ENCODE results near the gene CNTLN. TPM values are rescaled to one million over a fixed set of nuclear protein-coding genes. Genes with fewer than 3 reads are reported as not detected.
"Not testable (repeated sequence)": the region's sequence is repeated elsewhere in the genome, so short reads cannot be mapped to it uniquely, and the experiment has no call there.

The CNTLN gene
- total RNA-seq, 2 experiments from 2014 or later, result 1.5 to 1.9 TPM

DNA sequence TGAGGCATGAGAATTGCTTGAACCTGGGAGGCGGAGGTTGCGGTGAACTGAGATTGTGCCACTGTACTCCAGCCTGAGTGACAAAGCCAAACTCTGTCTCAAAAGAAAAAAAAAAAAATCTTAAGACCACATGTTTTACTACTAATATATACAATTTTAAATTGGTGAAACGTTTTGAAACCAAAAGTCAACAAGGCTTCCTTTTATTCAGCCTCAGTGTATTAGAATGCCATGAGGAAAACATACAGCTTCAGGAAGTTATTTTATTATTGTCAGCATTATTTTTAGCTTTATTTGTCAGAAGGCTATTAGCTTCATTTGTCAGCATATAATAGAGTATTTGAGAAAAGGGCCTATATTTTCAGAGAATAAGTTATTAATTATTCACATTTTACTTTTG lies 280.1 kb downstream of the CNTLN start:
- ChIA-PET POLR2A (no interaction called here), CTCF (interaction anchor here (0.7 kb wide), 1 partner anchor 1235 kb away, joined by 4 read pairs; no protein-coding TSS in a partner anchor)
- no peaks in the 10 kb centered on the region for H3K9me3 Mint-ChIP-seq
- H3K36me3 Mint-ChIP-seq (ENCODE audit: low read depth), result no peaks in the 10 kb centered on the region
- H3K4me3 Mint-ChIP-seq, result no peak overlapping the region
- no peaks in the 10 kb centered on the region for H3K4me1 Mint-ChIP-seq
- H3K27ac Mint-ChIP-seq, result no peak overlapping the region
- H3K27me3 Mint-ChIP-seq, result no peaks in the 10 kb centered on the region
- no peak for DNase-seq

DNA sequence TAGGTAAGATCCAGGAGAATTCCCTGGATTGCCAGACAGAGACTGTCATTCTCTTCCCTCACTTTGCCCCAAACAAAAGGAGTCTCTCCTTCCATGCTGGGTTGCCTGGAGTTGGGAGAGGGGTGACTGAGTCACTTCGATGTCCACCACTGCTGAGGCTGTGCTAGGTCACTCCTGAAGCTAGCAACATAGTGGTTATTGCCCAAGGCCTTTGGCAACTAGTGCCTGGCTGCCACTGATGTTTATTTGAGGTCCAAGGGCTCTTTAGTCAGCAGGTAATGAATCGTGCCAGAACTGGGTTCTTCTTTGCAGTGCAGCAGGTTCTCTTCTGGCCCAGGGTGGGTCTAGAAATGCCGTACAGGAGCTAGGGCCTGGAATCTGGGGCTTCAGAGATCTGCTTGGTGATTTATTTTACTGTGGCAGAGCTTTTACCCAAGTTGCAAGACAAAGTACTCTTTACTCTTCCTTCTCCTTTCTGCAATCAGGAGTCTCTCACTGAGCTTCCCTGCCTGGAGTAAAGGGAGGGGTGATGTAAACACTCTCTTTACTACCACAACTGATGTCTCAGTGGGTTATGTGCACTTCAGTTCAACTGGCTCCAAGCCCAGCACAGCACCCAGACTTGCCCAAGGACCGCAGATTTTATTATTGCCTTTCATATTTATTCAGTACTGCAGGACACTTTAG lies 288.3 kb downstream of the CNTLN start:
- Mint-ChIP-seq H3K4me1 (no peaks in the 10 kb centered on the region), H3K36me3 (ENCODE audit: low read depth) (no peaks in the 10 kb centered on the region), H3K4me3 (no peak overlapping the region), H3K27me3 (no peaks in the 10 kb centered on the region), H3K27ac (no peak overlapping the region), H3K9me3 (no peaks in the 10 kb centered on the region)
- ChIA-PET POLR2A (no interaction called here), CTCF (no interaction called here)
- no peak for DNase-seq

DNA sequence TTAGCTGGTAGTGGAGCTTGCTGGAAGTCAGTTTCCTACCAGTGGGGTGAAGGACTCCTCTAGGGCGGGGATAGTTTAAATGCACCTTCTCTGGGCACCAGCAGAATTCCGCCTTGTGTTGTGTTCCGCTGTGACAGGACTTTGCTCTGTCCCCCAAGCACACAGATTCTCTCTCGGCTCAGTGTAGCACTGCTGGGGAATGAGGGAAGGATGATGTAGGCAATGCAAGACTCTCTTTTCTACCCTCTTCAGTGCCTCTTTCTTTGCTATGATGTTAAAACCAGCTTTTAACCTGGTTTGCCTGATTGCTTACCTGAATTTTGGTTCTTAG lies 288.8 kb downstream of the CNTLN start:
- Mint-ChIP-seq H3K36me3 (ENCODE audit: low read depth) (no peaks in the 10 kb centered on the region), H3K4me1 (no peaks in the 10 kb centered on the region), H3K27ac (no peak overlapping the region), H3K9me3 (no peaks in the 10 kb centered on the region), H3K4me3 (no peak overlapping the region), H3K27me3 (no peaks in the 10 kb centered on the region)
- ChIA-PET CTCF (no interaction called here), POLR2A (no interaction called here)
- DNase-seq, result no peak

DNA sequence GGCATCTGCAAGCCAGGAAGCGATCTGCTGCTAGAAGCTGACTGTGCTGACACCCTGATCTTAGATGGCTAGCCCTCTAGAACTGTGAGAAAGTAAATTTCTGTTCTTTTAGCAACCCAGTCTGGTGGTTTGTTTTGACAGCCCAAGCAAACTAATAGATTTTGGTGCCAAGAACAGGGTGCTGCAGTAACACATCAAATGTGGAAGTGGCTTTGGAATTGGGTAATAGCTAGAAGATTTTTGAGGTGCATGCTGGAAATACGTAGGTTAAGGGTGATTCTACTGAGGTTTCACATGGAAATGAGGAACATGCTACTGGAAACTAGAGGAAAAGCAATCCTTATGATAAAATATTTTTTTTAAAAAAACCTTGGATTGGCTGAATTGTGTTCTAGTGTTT lies 290.5 kb downstream of the CNTLN start:
- Mint-ChIP-seq H3K27ac (no peak overlapping the region), H3K36me3 (ENCODE audit: low read depth) (no peaks in the 10 kb centered on the region), H3K4me1 (no peaks in the 10 kb centered on the region), H3K27me3 (no peaks in the 10 kb centered on the region), H3K4me3 (no peak overlapping the region), H3K9me3 (no peaks in the 10 kb centered on the region)
- ChIA-PET CTCF (no interaction called here), POLR2A (no interaction called here)
- no peak for DNase-seq

DNA sequence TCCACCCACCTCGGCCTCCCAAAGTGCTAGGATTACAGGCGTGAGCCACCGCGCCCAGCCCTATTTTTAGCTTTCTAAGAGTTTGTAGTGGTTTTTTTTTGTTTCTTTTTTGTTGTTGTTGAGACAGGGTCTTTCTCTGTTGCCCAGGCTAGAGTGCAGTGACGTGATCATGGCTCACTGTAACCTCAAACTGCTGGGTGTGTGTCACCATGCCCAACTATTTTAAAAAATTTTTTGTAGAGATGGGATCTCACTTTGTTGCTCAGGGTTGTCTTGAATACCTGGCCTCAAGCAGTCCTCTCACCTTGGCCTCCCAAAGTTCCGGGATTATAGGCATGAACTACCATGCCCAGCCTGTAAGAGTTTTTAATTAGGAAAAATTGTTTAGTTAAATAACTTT lies 298.7 kb downstream of the CNTLN start:
- H3K27me3 Mint-ChIP-seq, result no peaks in the 10 kb centered on the region
- H3K4me1 Mint-ChIP-seq, result no peaks in the 10 kb centered on the region
- no peak overlapping the region for H3K27ac Mint-ChIP-seq
- no peak overlapping the region for H3K4me3 Mint-ChIP-seq
- no peaks in the 10 kb centered on the region for H3K36me3 Mint-ChIP-seq (ENCODE audit: low read depth)
- peaks cover 1% of the 10 kb centered on the region for H3K9me3 Mint-ChIP-seq
- no peak for DNase-seq
- ChIA-PET POLR2A (no interaction called here), CTCF (interaction anchor here (0.7 kb wide), 1 partner anchor 555 kb away, joined by 4 read pairs; no protein-coding TSS in a partner anchor)

GRCh38 chr9:17436854-17437253 lies 302.0 kb downstream of the CNTLN start:
- no peak for DNase-seq
- CTCF ChIA-PET, result no interaction called here
- Mint-ChIP-seq H3K27me3 (no peaks in the 10 kb centered on the region), H3K9me3 (peaks cover 14% of the 10 kb centered on the region), H3K4me3 (no peak overlapping the region), H3K36me3 (ENCODE audit: low read depth) (no peaks in the 10 kb centered on the region), H3K4me1 (no peaks in the 10 kb centered on the region), H3K27ac (no peak overlapping the region)
- POLR2A ChIA-PET, result no interaction called here

DNA sequence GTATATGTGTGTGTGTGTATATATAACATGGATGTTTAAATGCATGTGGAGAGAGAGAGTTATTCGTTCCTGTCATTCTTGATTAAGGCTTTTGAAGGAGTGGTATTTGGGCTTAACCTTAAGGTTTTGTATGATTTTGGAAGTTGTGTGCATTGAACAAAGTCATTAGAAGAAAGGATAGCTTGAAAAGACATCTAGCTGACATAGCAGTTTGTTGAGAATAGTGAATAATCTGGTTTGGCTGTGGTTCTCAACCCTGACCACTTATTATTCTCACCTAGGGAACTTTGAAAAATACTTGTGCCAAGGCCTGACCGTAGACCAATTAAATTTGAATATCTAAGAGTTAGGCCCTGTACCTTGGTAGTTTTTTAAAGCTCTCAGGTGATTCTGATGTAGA lies 303.0 kb downstream of the CNTLN start:
- Mint-ChIP-seq H3K4me3 (no peak overlapping the region), H3K4me1 (no peaks in the 10 kb centered on the region), H3K27ac (no peak overlapping the region), H3K36me3 (ENCODE audit: low read depth) (no peaks in the 10 kb centered on the region), H3K27me3 (no peaks in the 10 kb centered on the region), H3K9me3 (peaks cover 14% of the 10 kb centered on the region)
- no peak for DNase-seq
- ChIA-PET CTCF (no interaction called here), POLR2A (no interaction called here)

DNA sequence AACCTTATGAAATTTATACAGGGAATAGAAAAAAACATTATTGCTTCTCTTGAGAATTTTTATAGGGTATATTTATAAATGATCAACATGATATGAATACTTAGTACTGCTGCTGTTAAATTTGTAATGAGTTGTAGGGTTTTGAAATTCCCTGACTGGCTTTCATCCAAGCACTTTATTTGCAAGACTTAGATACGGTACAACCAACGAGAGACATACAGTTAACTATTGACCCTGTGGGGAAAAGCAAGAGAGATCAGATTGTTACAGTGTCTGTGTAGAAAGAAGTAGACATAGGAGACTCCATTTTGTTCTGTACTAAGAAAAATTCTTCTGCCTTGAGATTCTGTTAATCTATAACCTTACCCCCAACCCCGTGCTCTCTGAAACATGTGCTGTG lies 310.3 kb downstream of the CNTLN start:
- DNase-seq; H3K27me3 Mint-ChIP-seq; H3K9me3 Mint-ChIP-seq; H3K4me3 Mint-ChIP-seq; H3K27ac Mint-ChIP-seq; H3K36me3 Mint-ChIP-seq (ENCODE audit: low read depth); POLR2A ChIA-PET; CTCF ChIA-PET; H3K4me1 Mint-ChIP-seq: not testable (repeated sequence)

- no peaks in the 10 kb centered on the region for H3K4me1 Mint-ChIP-seq
- ChIA-PET POLR2A (no interaction called here), CTCF (no interaction called here)
- DNase-seq, result no peak
- no peaks in the 10 kb centered on the region for H3K9me3 Mint-ChIP-seq
- H3K27me3 Mint-ChIP-seq, result no peaks in the 10 kb centered on the region
- no peak overlapping the region for H3K27ac Mint-ChIP-seq
- H3K36me3 Mint-ChIP-seq (ENCODE audit: low read depth), result no peaks in the 10 kb centered on the region
- no peak overlapping the region for H3K4me3 Mint-ChIP-seq
These were observed 318.9 kb downstream of the CNTLN start for GRCh38 chr9:17453751-17454150.

DNA sequence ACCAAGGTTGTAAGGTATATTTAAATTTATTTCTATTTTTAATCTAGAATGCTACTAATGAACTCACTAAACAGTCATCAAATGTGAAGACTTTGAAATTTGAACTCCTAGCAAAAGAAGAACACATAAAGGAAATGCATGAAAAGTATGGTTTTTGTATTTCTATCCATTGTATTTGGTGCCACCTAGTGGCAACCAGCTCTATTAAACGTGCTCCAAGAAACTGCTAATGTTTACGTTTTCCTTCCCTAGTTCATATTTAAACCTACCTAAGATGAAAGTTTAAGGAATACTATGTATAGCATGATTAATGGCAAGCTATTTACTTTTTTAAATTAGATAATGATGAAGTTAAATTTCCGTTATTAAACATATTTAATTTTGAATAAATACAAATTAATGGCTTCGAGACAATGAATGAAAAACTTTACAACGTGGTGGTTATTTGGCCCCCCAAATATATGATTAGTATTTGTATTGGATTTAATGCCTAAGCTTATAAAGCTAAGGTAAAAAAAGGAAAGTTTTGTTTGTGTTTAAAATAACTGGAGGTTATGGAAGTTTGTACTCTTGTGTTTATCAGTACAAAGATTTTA lies 328.1 kb downstream of the CNTLN start:
- DNase-seq, result peak; percentile 41

GRCh38 chr9:17470036-17470813 lies 335.4 kb downstream of the CNTLN start:
- Mint-ChIP-seq H3K4me3 (no peak overlapping the region), H3K9me3 (no peaks in the 10 kb centered on the region), H3K4me1 (no peaks in the 10 kb centered on the region), H3K27me3 (no peaks in the 10 kb centered on the region), H3K27ac (no peak overlapping the region), H3K36me3 (ENCODE audit: low read depth) (no peaks in the 10 kb centered on the region)
- CTCF ChIA-PET, result no interaction called here
- POLR2A ChIA-PET, result no interaction called here
- DNase-seq, result no peak

More for the DNA sequence above, 328.1 kb downstream of the CNTLN start:
- ChIA-PET POLR2A (no interaction called here), CTCF (no interaction called here)
- Mint-ChIP-seq H3K4me3 (no peak overlapping the region), H3K36me3 (ENCODE audit: low read depth) (no peaks in the 10 kb centered on the region), H3K4me1 (no peaks in the 10 kb centered on the region), H3K27ac (no peak overlapping the region), H3K27me3 (no peaks in the 10 kb centered on the region), H3K9me3 (no peaks in the 10 kb centered on the region)

- no peaks in the 10 kb centered on the region for H3K4me1 Mint-ChIP-seq
These were observed 337.3 kb downstream of the CNTLN start for GRCh38 chr9:17472126-17472525.

GRCh38 chr9:17476401-17476800 lies 341.6 kb downstream of the CNTLN start:
- Mint-ChIP-seq H3K4me3 (no peak overlapping the region), H3K9me3 (no peaks in the 10 kb centered on the region), H3K36me3 (ENCODE audit: low read depth) (no peaks in the 10 kb centered on the region), H3K4me1 (no peaks in the 10 kb centered on the region), H3K27ac (no peak overlapping the region), H3K27me3 (no peaks in the 10 kb centered on the region)
- CTCF ChIA-PET, result interaction anchor here (0.6 kb wide), 2 partner anchors 44 to 1929 kb away, joined by 4 read pairs; no protein-coding TSS in a partner anchor
- POLR2A ChIA-PET, result no interaction called here
- no peak for DNase-seq

More at GRCh38 chr9:17472126-17472525, 337.3 kb downstream of the CNTLN start:
- Mint-ChIP-seq H3K27me3 (no peaks in the 10 kb centered on the region), H3K9me3 (no peaks in the 10 kb centered on the region), H3K36me3 (ENCODE audit: low read depth) (no peaks in the 10 kb centered on the region), H3K4me3 (no peak overlapping the region), H3K27ac (no peak overlapping the region)
- ChIA-PET POLR2A (no interaction called here), CTCF (no interaction called here)
- no peak for DNase-seq

Data from activated CD4-positive, alpha-beta T cell treated with anti-CD3 and anti-CD28 coated beads, Interleukin-2, amount 10 ng/mL, durations not matched to agents 7 days and 5 days (primary cell).